Endodermal cell (in vitro differentiated cells): ENCODE results near the gene MAPK10. TPM values are rescaled to one million over a fixed set of nuclear protein-coding genes. Genes with fewer than 3 reads are reported as not detected.

Experiments
- DNase-seq: peaks from one replicate; pipeline ENCODE4 v3.0.0-alpha.2; 2017
- H3K27ac ChIP-seq: 2 replicates; pipeline ENCODE4 v1.5.1; 2013; ENCODE audit warnings: mild to moderate bottlenecking, low read depth, low read length, moderate library complexity
- H3K27me3 ChIP-seq: 2 replicates; pipeline ENCODE4 v1.6.1; 2013; ENCODE audit warnings: mild to moderate bottlenecking, low read length, moderate library complexity; ENCODE audit not compliant: insufficient read depth, control insufficient read depth, poor library complexity, severe bottlenecking
- H3K36me3 ChIP-seq: 2 replicates; pipeline ENCODE4 v1.7.0; 2013; ENCODE audit warnings: mild to moderate bottlenecking, low read length, moderate library complexity; ENCODE audit not compliant: control insufficient read depth, insufficient read depth
- H3K4me1 ChIP-seq: one replicate; pipeline ENCODE4 v1.7.0; 2013; ENCODE audit warnings: low read length; ENCODE audit not compliant: control insufficient read depth, insufficient read depth
- H3K4me3 ChIP-seq: 2 replicates; pipeline ENCODE4 v1.5.1; 2013; ENCODE audit warnings: mild to moderate bottlenecking, low read length, moderate library complexity
- H3K9ac ChIP-seq: 2 replicates; pipeline ENCODE4 v1.6.1; 2013; ENCODE audit warnings: mild to moderate bottlenecking, low read length, moderate library complexity; ENCODE audit not compliant: poor library complexity, severe bottlenecking; ENCODE audit errors: extremely low read depth
- H3K9me3 ChIP-seq: 2 replicates; pipeline ENCODE4 v1.6.1; 2013; ENCODE audit warnings: mild to moderate bottlenecking, low read length, moderate library complexity; ENCODE audit not compliant: control insufficient read depth
- H3K27ac Mint-ChIP-seq: 2 replicates; pipeline ENCODE4 v1.8.0; 2020; ENCODE audit warnings: mixed read lengths
- H3K27me3 Mint-ChIP-seq: 2 replicates; pipeline ENCODE4 v1.8.0; 2021; ENCODE audit warnings: mild to moderate bottlenecking, mixed read lengths; ENCODE audit not compliant: insufficient read depth
- H3K36me3 Mint-ChIP-seq: 2 replicates; pipeline ENCODE4 v1.8.0; 2020; ENCODE audit warnings: low read depth, mixed read lengths
- H3K4me1 Mint-ChIP-seq: 2 replicates; pipeline ENCODE4 v1.8.0; 2020; ENCODE audit warnings: mixed read lengths
- H3K4me3 Mint-ChIP-seq: 2 replicates; pipeline ENCODE4 v1.8.0; 2020; ENCODE audit warnings: mild to moderate bottlenecking, moderate library complexity, mixed read lengths
- H3K9me3 Mint-ChIP-seq: 2 replicates; pipeline ENCODE4 v1.8.0; 2020; ENCODE audit warnings: mild to moderate bottlenecking, mixed read lengths
- WGBS, 2 experiments: methylation state at CpG; one replicate each; pipeline versions ENCODE4 v1.1.5 to v1.1.7; 2013; ENCODE audit warnings: missing lambda C conversion rate in 2 of 2, mixed read lengths in 1 of 2; ENCODE audit not compliant: insufficient coverage in 1 of 2, insufficient read length in 1 of 2; 5-methylcytosine and 5-hydroxymethylcytosine counted together
- total RNA-seq, 2 donors: library from RNA; stranded (reverse); fragmentation: NEBNext Ultra II Directional in 1 of 2; extraction: Animal tissue kit (Norgen Biotek cat#: 25700) in 1 of 2; gene quantifications; 2 replicates in 1 of 2; 3 replicates in 1 of 2; pipeline ENCODE4 v1.2.1, GENCODE V29; 2021
- TF ChIP-seq, protein P1 (sequence below): fragments of 200-600 bp; sonication (generic); conservative IDR thresholded peaks from 2 replicates; pipeline ENCODE4 v1.5.0; 2021; ENCODE audit warnings: antibody characterized with exemption, mild to moderate bottlenecking

Gene MAPK10
- total RNA-seq, 2 donors from 2014 or later: 45.1 to 70.2 TPM

DNA sequence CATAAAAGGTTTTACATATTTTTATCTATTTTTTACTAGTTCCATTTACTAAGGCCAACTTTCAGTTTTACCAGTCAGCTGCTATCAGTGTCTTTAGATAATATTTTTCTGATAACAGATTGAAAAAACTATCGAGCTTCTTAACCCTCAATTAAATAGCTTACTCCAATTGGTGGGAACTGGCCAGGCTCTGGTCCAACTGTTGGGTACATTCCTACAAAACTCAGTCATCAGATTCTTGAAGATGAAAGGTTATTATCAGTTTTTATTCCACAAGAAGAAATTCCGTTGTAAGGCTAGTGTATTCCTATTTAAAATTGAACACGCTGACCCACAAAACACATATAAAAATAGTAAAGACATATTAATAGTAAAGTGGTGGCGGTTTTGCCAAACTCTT, 346.2 kb downstream of the MAPK10 start:
- Histone ChIP-seq H3K4me1 (no peaks in the 10 kb centered on the region), H3K36me3 (peaks cover 7% of the 10 kb centered on the region), H3K27me3 (no peaks in the 10 kb centered on the region), H3K4me3 (no peak overlapping the region), H3K9me3 (no peaks in the 10 kb centered on the region), H3K9ac (no peak overlapping the region), H3K27ac (no peak overlapping the region)
- H3K36me3 Mint-ChIP-seq: no peaks in the 10 kb centered on the region
- peaks cover 8% of the 10 kb centered on the region for H3K4me1 Mint-ChIP-seq
- DNase-seq: no peak
- H3K9me3 Mint-ChIP-seq: no peaks in the 10 kb centered on the region
- no peaks in the 10 kb centered on the region for H3K27me3 Mint-ChIP-seq
- H3K4me3 Mint-ChIP-seq: no peak overlapping the region
- TF ChIP-seq, protein P1, sequence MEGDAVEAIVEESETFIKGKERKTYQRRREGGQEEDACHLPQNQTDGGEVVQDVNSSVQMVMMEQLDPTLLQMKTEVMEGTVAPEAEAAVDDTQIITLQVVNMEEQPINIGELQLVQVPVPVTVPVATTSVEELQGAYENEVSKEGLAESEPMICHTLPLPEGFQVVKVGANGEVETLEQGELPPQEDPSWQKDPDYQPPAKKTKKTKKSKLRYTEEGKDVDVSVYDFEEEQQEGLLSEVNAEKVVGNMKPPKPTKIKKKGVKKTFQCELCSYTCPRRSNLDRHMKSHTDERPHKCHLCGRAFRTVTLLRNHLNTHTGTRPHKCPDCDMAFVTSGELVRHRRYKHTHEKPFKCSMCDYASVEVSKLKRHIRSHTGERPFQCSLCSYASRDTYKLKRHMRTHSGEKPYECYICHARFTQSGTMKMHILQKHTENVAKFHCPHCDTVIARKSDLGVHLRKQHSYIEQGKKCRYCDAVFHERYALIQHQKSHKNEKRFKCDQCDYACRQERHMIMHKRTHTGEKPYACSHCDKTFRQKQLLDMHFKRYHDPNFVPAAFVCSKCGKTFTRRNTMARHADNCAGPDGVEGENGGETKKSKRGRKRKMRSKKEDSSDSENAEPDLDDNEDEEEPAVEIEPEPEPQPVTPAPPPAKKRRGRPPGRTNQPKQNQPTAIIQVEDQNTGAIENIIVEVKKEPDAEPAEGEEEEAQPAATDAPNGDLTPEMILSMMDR: no peak
- 95% methylated on average over 3 of the region's 4 CpGs; no CpG with 5 or more reads in 1 of the 2 experiments for WGBS, 2 experiments
- H3K27ac Mint-ChIP-seq: no peak overlapping the region

DNA sequence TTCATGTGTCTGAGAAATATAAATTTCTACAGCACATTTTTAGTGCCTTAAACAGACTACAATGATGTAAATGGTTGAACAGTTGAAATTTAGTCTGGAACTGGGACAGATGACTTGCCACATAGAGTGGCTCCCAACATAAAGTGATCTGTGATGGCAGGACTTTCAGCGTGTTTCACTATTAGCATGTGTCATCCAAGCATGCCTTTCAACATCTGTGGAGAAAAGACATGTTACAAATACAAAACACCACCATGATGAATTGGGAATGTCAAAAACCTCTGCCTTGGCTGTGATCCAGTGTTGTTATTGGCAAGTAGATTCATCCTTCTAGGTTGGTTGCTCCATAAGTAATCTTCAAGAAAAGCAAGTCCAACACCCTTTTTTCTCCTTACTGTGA, 348.7 kb downstream of the MAPK10 start:
- 85 to 90% methylated on average over 1 of the region's 1 CpG for WGBS, 2 experiments
- no peaks in the 10 kb centered on the region for H3K36me3 Mint-ChIP-seq
- H3K4me3 Mint-ChIP-seq: no peak overlapping the region
- H3K4me3 ChIP-seq: no peak overlapping the region
- no peaks in the 10 kb centered on the region for H3K27me3 Mint-ChIP-seq
- H3K9me3 Mint-ChIP-seq: no peaks in the 10 kb centered on the region
- no peak overlapping the region for H3K27ac ChIP-seq
- H3K9ac ChIP-seq: no peak overlapping the region
- no peak overlapping the region for H3K27ac Mint-ChIP-seq
- no peaks in the 10 kb centered on the region for H3K9me3 ChIP-seq
- TF ChIP-seq, protein P1: no peak
- no peaks in the 10 kb centered on the region for H3K27me3 ChIP-seq
- H3K4me1 Mint-ChIP-seq: peaks cover 8% of the 10 kb centered on the region
- H3K4me1 ChIP-seq: no peaks in the 10 kb centered on the region
- no peak for DNase-seq
- H3K36me3 ChIP-seq: no peaks in the 10 kb centered on the region

DNA sequence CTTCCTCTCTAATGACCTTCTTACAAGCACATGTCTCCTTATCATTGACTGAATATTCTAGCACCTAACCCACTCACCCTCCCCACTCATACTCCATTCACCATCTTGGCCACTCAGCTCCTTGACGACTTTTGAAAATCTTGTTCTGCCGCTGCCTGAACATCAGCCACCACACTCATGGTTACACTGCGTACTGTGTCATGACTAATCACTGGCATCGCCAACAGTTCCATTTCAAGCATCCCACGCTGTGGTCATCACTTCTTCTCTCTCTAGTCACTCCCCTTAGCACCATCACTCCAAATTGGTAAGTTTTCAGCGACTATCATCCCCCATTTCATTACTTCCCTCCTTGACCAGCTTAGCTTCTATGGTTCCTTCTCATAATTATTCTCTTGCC, 352.8 kb downstream of the MAPK10 start:
- WGBS, 2 experiments: 95% methylated on average over 4 to 6 of the region's 6 CpGs
- Histone ChIP-seq H3K4me3 (no peak overlapping the region), H3K9ac (no peak overlapping the region), H3K36me3 (peaks cover 11% of the 10 kb centered on the region), H3K27me3 (no peaks in the 10 kb centered on the region), H3K4me1 (no peaks in the 10 kb centered on the region), H3K9me3 (no peaks in the 10 kb centered on the region), H3K27ac (no peak overlapping the region)
- TF ChIP-seq, protein P1: no peak
- H3K36me3 Mint-ChIP-seq: peaks cover 20% of the 10 kb centered on the region
- H3K4me1 Mint-ChIP-seq: no peaks in the 10 kb centered on the region
- H3K9me3 Mint-ChIP-seq: no peaks in the 10 kb centered on the region
- no peaks in the 10 kb centered on the region for H3K27me3 Mint-ChIP-seq
- H3K27ac Mint-ChIP-seq: no peak overlapping the region
- H3K4me3 Mint-ChIP-seq: no peak overlapping the region
- DNase-seq: no peak
